Pancreas (tissue), 10 donors: ENCODE data around the gene MAN1A2. TPM values are rescaled to one million over a fixed set of nuclear protein-coding genes. Genes with fewer than 3 reads are reported as not detected.

Source experiments
- ATAC-seq, 4 donors: fragments of 200-7000 bp; cut with Tn5 transposase; one replicate each; pipeline versions ENCODE4 v1.8.0 to v1.9.1; 2020; ENCODE audit warnings: mild to moderate bottlenecking in 4 of 4, moderate library complexity in 4 of 4
- DNase-seq, 6 donors: peaks; one replicate each; pipeline ENCODE4 v3.0.0-alpha.2; 2020
- FAIRE-seq: peaks from 2 replicates; lab custom pipeline; 2012; peaks lifted over from hg19 to GRCh38; lab: Jason Lieb, UNC
- H3K27ac ChIP-seq, 4 donors: fragments of 200-600 bp; sonication (generic); 1 replicate in 3 of 4; 2 replicates in 1 of 4; pipeline versions ENCODE4 v1.5.0 to v1.8.0; 2020
- H3K27me3 ChIP-seq, 4 donors: fragments of 200-600 bp; one replicate each; pipeline ENCODE4 v1.8.0; 2021
- H3K36me3 ChIP-seq, 3 donors: fragments of 200-600 bp; sonication (generic) in 1 of 3; one replicate each; pipeline versions ENCODE4 v1.5.0 to v1.8.0; 2020 to 2021
- H3K4me1 ChIP-seq, 3 donors: fragments of 200-600 bp; one replicate each; pipeline ENCODE4 v1.8.0; 2021
- H3K4me3 ChIP-seq, 4 donors: fragments of 200-600 bp; sonication (generic) in 2 of 4; one replicate each; pipeline versions ENCODE4 v1.5.0 to v1.8.0; 2020 to 2021
- H3K9me3 ChIP-seq, 4 donors: fragments of 200-600 bp; one replicate each; pipeline ENCODE4 v1.8.0; 2021
- WGBS, 2 donors: extraction: QIAGEN DNeasy Blood & Tissue Kit; methylation state at CpG; one replicate each; pipeline ENCODE4 v1.1.7; 2013; 5-methylcytosine and 5-hydroxymethylcytosine counted together
- intact Hi-C, 3 donors: fragments of 100-400 bp; cut with DNase I; formaldehyde crosslinking; loops; one replicate each; pipeline versions ENCODE4 v1.11.1 to v1.14.2; 2022
- polyA plus RNA-seq, 2 donors: library from polyadenylated mRNA; stranded (reverse); fragments of 200-250 nt; gene quantifications; one replicate each; pipeline ENCODE4 v1.2.3, GENCODE V29; 2013
- total RNA-seq, 6 donors: library from RNA; stranded (reverse); fragmentation: NEBNext Ultra II Directional in 4 of 6; extraction: Animal tissue kit (Norgen Biotek cat#: 25700) in 4 of 6; gene quantifications; one replicate each; pipeline versions ENCODE4 v1.2.1 to v1.2.4, GENCODE V29; 2021 to 2023
- TF ChIP-seq, protein P1 (sequence below), 4 donors: fragments of 200-600 bp; sonication (generic) in 3 of 4; IDR thresholded peaks; one replicate each; pipeline versions ENCODE4 v1.5.0 to v1.8.0; 2021; ENCODE audit warnings: antibody characterized with exemption in 4 of 4
- donor health status: healthy with polysubstance abuse.
- donor health status: DM: no; HTN: no; CAD: no; lungs with moderate emphysema.
- donor health status: DM: no; HTN: no; CAD: no.
- donor health status: control.
- donor health status: control.
- donor health status: Bipolar disorder and iron deficiency.
- donor health status: DM: yes; HTN: yes; CAD: no.
- donor health status: DM: no; HTN: no; CAD: no.
- donor health status: DM: no; HTN: no; CAD: no.
- donor health status: DM: yes; HTN: yes; CAD: no.

MAN1A2 gene
- total RNA-seq = 10 to 100 TPM; 37.4 to 50.7 (median 45.7) TPM
- 1 to 10 TPM; 6.0 to 8.4 TPM for polyA plus RNA-seq

- TF ChIP-seq, protein P1, sequence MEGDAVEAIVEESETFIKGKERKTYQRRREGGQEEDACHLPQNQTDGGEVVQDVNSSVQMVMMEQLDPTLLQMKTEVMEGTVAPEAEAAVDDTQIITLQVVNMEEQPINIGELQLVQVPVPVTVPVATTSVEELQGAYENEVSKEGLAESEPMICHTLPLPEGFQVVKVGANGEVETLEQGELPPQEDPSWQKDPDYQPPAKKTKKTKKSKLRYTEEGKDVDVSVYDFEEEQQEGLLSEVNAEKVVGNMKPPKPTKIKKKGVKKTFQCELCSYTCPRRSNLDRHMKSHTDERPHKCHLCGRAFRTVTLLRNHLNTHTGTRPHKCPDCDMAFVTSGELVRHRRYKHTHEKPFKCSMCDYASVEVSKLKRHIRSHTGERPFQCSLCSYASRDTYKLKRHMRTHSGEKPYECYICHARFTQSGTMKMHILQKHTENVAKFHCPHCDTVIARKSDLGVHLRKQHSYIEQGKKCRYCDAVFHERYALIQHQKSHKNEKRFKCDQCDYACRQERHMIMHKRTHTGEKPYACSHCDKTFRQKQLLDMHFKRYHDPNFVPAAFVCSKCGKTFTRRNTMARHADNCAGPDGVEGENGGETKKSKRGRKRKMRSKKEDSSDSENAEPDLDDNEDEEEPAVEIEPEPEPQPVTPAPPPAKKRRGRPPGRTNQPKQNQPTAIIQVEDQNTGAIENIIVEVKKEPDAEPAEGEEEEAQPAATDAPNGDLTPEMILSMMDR (IDR thresholded peaks at IDR 0.05) = no peak
These were observed at the start of gene MAN1A2 for GRCh38 chr1:117367046-117368025. TSS of gene MAN1A2 (plus strand) at chr1:117367449. CDS start at chr1:117368184, 735 bp downstream.

DNA sequence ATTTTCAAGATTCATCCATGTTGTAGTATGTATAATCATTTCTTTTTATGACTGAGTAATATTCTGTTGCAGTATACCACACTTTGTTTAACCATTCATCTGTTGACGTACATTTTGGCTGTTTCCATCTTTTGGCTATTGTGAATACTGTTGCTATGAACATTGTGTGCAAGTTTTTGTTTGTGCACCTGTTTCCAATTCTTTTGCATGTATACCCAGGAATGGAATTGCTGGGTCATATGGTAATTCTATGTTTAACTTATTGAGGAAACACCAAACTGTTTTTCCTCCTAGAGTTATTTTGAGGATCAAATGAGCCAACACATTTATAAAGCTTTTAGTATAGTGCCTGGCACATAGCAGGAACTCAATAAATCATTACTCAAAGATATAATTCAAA is 49.2 kb upstream of the MAN1A2 start:
- no peak overlapping the region for H3K4me3 ChIP-seq
- FAIRE-seq (no peak), ATAC-seq (no peak), DNase-seq (no peak)
- TF ChIP-seq, protein P1 (IDR thresholded peaks at IDR 0.05) = no peak
- 80 to 87% methylated on average over 1 of the region's 1 CpG for WGBS, 2 donors
- intact Hi-C loops = no loop called here
- H3K27ac ChIP-seq = no peak overlapping the region
- H3K4me1 ChIP-seq = no peaks in the 10 kb centered on the region
- H3K36me3 ChIP-seq = no peaks in the 10 kb centered on the region
- no peaks in the 10 kb centered on the region for H3K27me3 ChIP-seq
- H3K9me3 ChIP-seq = no peaks in the 10 kb centered on the region

More at GRCh38 chr1:117367046-117368025, at the start of gene MAN1A2:
- H3K27me3 ChIP-seq = no peaks in the 10 kb centered on the region
- peak within 1 kb of the TSS; percentile 65 to 96 (median 78) for H3K4me3 ChIP-seq
- WGBS, 2 donors = 0% methylated on average over 44 to 93 of the region's 93 CpGs
- DNase-seq (peak; percentile 92 to 97 (median 94)), FAIRE-seq (no peak), ATAC-seq (peak; percentile 83 to 87 (median 85))
- no peaks in the 10 kb centered on the region for H3K36me3 ChIP-seq
- H3K9me3 ChIP-seq = no peaks in the 10 kb centered on the region
- H3K27ac ChIP-seq = peak within 1 kb of the TSS; percentile 93 to 96 (median 96)
- intact Hi-C loops = no loop called here
- peaks cover 4 to 14% (median 8%) of the 10 kb centered on the region in 3 donors for H3K4me1 ChIP-seq

DNA sequence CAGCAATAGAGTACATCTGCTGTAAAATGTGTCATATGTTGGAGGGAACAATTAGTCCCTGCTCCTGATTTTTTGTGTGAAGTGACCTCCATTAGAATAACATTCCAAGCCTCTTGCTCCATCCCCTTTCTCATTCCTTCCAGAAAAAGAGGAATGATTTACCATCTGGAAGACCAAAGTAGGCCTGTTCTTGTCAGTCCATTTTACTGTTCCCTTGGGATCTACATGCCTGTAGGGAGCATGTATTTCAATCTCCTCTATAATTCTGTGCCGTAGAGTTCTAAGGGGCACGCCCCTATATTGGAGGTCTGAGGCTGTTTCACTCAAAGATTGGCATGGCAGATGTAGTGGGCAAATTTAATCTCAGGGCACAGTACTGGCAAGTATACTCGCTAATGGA is 48.8 kb upstream of the MAN1A2 start:
- no peak overlapping the region for H3K27ac ChIP-seq
- FAIRE-seq = no peak
- H3K36me3 ChIP-seq = no peaks in the 10 kb centered on the region
- TF ChIP-seq, protein P1 (IDR thresholded peaks at IDR 0.05) = no peak
- 89 to 90% methylated on average over 3 of the region's 3 CpGs for WGBS, 2 donors
- ATAC-seq = no peak
- H3K27me3 ChIP-seq = no peaks in the 10 kb centered on the region
- intact Hi-C loops = no loop called here
- no peak overlapping the region for H3K4me3 ChIP-seq
- H3K9me3 ChIP-seq = no peaks in the 10 kb centered on the region
- no peak for DNase-seq
- H3K4me1 ChIP-seq = no peaks in the 10 kb centered on the region

DNA sequence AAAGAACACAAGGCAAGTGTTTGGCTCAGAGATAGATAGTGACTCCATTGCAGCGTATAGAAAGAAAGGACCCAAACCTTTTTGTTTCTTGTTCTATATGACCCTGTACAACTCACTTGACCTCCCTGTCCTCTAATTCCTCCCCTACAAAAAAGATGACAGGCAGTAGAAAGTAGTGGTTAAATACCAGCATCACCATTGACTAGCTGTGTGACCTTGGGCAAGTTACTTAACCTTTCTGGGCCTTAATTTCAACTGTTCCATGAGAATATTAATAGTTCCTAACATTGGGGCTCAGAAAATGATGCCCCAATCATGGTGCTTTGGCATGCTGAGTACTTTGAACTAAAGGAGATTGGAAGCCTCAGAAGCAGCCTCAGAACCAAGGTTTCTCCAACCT is 46.7 kb upstream of the MAN1A2 start:
- no peak overlapping the region for H3K4me3 ChIP-seq
- TF ChIP-seq, protein P1 (IDR thresholded peaks at IDR 0.05) = no peak
- ATAC-seq (no peak), FAIRE-seq (no peak), DNase-seq (no peak)
- H3K4me1 ChIP-seq = peaks cover 0 to 5% (median 4%) of the 10 kb centered on the region in 3 donors
- H3K9me3 ChIP-seq = no peaks in the 10 kb centered on the region
- H3K36me3 ChIP-seq = no peaks in the 10 kb centered on the region
- no peak overlapping the region for H3K27ac ChIP-seq
- intact Hi-C loops = no loop called here
- H3K27me3 ChIP-seq = no peaks in the 10 kb centered on the region
- WGBS, 2 donors = 100% methylated on average over 1 of the region's 1 CpG
